Activated CD4-positive, alpha-beta memory T cell treated with anti-CD3 and anti-CD28 coated beads for 36 hours (primary cell): ENCODE measurements around the gene GSKIP. TPM values are rescaled to one million over a fixed set of nuclear protein-coding genes. Genes with fewer than 3 reads are reported as not detected.
"Not testable (repeated sequence)": the region's sequence is repeated elsewhere in the genome, so short reads cannot be mapped to it uniquely, and the experiment has no call there.

Source experiments
- CTCF ChIA-PET: fragments of 350-600 bp; sonication (Branson Sonifier 250); formaldehyde crosslinking; loops from one replicate; lab custom pipeline; 2021; ENCODE audit warnings: antibody characterized with exemption, inconsistent platforms; lab: Charles Lee
- POLR2A ChIA-PET: fragments of 350-600 bp; sonication (Branson Sonifier 250); formaldehyde crosslinking; loops from one replicate; lab custom pipeline; 2021; ENCODE audit warnings: antibody characterized with exemption; lab: Charles Lee
- DNase-seq: peaks from one replicate; pipeline ENCODE4 v3.0.0-alpha.2; 2020
- H3K27ac Mint-ChIP-seq: one replicate; pipeline ENCODE4 v1.8.0; 2021; ENCODE audit warnings: mixed read lengths
- H3K27me3 Mint-ChIP-seq: one replicate; pipeline ENCODE4 v1.8.0; 2021; ENCODE audit warnings: mixed read lengths
- H3K36me3 Mint-ChIP-seq: one replicate; pipeline ENCODE4 v1.8.0; 2021; ENCODE audit warnings: mixed read lengths
- H3K4me1 Mint-ChIP-seq: one replicate; pipeline ENCODE4 v1.8.0; 2021; ENCODE audit warnings: low read depth, mixed read lengths
- H3K4me3 Mint-ChIP-seq: one replicate; pipeline ENCODE4 v1.8.0; 2021; ENCODE audit warnings: mild to moderate bottlenecking, mixed read lengths
- H3K9me3 Mint-ChIP-seq: one replicate; pipeline ENCODE4 v1.8.0; 2021; ENCODE audit warnings: mixed read lengths
- intact Hi-C: fragments of 100-400 bp; cut with micrococcal nuclease; formaldehyde crosslinking; loops from one replicate; pipeline ENCODE4 v1.15.1; 2023
- total RNA-seq, 2 experiments: library from RNA; stranded (reverse); gene quantifications; one replicate each; pipeline ENCODE4 v1.2.3, GENCODE V29; 2021

The GSKIP gene, protein sequence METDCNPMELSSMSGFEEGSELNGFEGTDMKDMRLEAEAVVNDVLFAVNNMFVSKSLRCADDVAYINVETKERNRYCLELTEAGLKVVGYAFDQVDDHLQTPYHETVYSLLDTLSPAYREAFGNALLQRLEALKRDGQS
- total RNA-seq: 10 to 100 TPM; 22.8 to 29.7 TPM

DNA sequence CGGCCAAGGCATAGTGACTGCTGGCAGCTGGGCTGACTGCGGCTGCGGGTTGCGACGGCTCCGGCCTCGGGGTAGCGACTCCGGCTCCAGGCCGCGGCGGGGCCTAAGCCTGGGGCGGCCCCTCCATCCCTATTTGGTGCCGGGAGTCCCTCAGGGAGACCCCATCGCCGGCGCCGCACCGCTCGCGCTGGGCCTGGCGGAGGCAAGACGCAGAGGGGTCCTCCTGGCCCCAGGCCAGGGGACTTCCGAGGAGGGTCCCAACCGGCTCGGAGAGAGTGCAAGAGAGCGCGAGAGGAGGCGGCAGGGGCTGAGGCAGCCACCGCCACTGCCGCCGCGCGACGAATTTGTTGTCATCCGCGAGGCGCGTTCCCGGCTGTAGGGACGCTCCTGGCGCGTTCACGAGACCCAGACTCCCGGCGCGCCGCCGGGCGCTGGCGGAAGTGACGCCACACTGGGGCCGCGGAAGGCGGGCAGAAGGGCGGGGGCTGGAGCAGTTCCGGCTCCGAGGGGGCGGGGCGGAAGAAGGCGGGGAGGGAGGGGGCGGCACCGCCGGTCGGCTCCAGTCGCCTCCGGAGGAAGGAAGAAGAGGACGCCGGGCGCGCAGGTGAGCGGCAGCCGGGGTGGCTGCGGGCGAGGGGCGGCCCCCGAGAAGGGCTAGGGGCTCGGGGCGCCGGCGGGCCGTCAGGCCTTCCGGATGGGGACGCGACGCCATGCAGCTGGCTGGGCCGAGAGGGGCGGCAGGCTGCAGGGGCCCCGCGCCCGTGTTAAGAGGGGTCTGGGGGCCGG lies at the start of gene GSKIP, which contains the start of gene ATG2B:
TSS of gene GSKIP (plus strand) at position 562 of the 786 bp plus-strand sequence. CDS start 18,722 bp downstream, outside the sequence.
TSS of gene ATG2B (minus strand) at position 377 of the 786 bp plus-strand sequence. CDS start at position 12, 365 bp downstream.
- Mint-ChIP-seq H3K4me1 (peaks cover 50% of the 10 kb centered on the region), H3K36me3 (peaks cover 2% of the 10 kb centered on the region), H3K9me3 (no peaks in the 10 kb centered on the region), H3K4me3 (peak within 1 kb of the TSS; percentile 83), H3K27ac (peak within 1 kb of the TSS; percentile 83), H3K27me3 (no peaks in the 10 kb centered on the region)
- DNase-seq: peak; percentile 98
- intact Hi-C loops: loop anchor here (1.0 to 5.0 kb wide), 5 partner anchors 28 to 831 kb away; partner anchors contain the start of genes PAPOLA and VRK1
- POLR2A ChIA-PET: interaction anchor here (1.1 kb wide), 1 partner anchor 10 kb away, joined by 3 read pairs; no protein-coding TSS in a partner anchor
- CTCF ChIA-PET: no interaction called here

DNA sequence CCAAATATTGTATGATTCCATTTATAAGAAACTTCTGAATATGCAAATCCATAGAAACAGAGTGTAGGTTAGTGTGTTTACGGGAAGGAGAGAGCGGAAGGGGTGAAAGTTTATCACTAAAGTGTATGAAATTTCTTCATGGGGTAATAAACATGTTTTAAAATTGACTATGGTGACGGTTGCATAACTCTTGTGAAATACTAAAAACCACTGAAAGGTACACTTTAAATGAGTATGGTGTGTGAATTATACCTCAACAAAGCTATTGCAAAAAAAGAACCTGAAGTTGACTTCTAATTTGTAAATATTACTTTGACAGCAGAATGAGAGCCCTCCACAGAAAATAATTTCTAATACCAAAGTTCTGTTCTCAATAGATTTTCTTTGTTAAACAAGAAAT lies 47.2 kb upstream of the GSKIP start:
- Mint-ChIP-seq H3K36me3 (peaks cover 34% of the 10 kb centered on the region), H3K27ac (no peak overlapping the region), H3K4me3 (no peak overlapping the region), H3K9me3 (no peaks in the 10 kb centered on the region), H3K4me1 (peaks cover 2% of the 10 kb centered on the region), H3K27me3 (no peaks in the 10 kb centered on the region)
- POLR2A ChIA-PET: no interaction called here
- intact Hi-C loops: no loop called here
- DNase-seq: no peak
- CTCF ChIA-PET: no interaction called here

- no peaks in the 10 kb centered on the region for H3K9me3 Mint-ChIP-seq
- no peak overlapping the region for H3K27ac Mint-ChIP-seq
- DNase-seq: no peak
- ChIA-PET POLR2A (no interaction called here), CTCF (interaction anchor here (0.6 kb wide), 1 partner anchor 211 kb away, joined by 3 read pairs; no protein-coding TSS in a partner anchor)
- peaks cover 38% of the 10 kb centered on the region for H3K36me3 Mint-ChIP-seq
- H3K4me3 Mint-ChIP-seq: no peak overlapping the region
- no peaks in the 10 kb centered on the region for H3K27me3 Mint-ChIP-seq
- peaks cover 2% of the 10 kb centered on the region for H3K4me1 Mint-ChIP-seq
- intact Hi-C loops: no loop called here
These were observed 44.5 kb upstream of the GSKIP start for GRCh38 chr14:96318836-96319235.

- H3K9me3 Mint-ChIP-seq: no peaks in the 10 kb centered on the region
- H3K4me1 Mint-ChIP-seq: peaks cover 2% of the 10 kb centered on the region
- no peak overlapping the region for H3K27ac Mint-ChIP-seq
- ChIA-PET CTCF (no interaction called here), POLR2A (no interaction called here)
- intact Hi-C loops: no loop called here
- H3K36me3 Mint-ChIP-seq: peaks cover 33% of the 10 kb centered on the region
- DNase-seq: no peak
- H3K27me3 Mint-ChIP-seq: no peaks in the 10 kb centered on the region
- H3K4me3 Mint-ChIP-seq: no peak overlapping the region
These were observed 42.7 kb upstream of the GSKIP start for GRCh38 chr14:96320605-96321004.

DNA sequence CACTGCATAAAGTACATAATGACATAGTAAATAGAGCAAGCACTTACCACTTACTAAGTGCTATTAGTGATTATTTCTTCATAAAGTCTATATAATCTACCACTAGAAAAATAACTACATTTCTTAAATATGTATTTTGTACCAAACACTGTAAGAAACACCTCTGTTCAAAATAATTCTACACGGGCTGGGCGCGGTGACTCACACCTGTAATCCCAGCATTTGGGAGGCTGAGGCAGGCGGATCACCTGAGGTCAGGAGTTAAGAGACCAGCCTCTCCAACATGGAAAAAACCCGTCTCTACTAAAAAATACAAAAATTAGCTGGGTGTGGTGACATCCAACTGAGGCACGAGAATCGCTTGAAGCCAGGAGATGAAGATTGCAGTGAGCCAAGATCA lies 39.1 kb upstream of the GSKIP start:
- H3K27ac Mint-ChIP-seq: no peak overlapping the region
- peaks cover 2% of the 10 kb centered on the region for H3K4me1 Mint-ChIP-seq
- H3K4me3 Mint-ChIP-seq: no peak overlapping the region
- no peak for DNase-seq
- H3K27me3 Mint-ChIP-seq: no peaks in the 10 kb centered on the region
- ChIA-PET CTCF (no interaction called here), POLR2A (no interaction called here)
- no peaks in the 10 kb centered on the region for H3K9me3 Mint-ChIP-seq
- intact Hi-C loops: no loop called here
- peaks cover 22% of the 10 kb centered on the region for H3K36me3 Mint-ChIP-seq

DNA sequence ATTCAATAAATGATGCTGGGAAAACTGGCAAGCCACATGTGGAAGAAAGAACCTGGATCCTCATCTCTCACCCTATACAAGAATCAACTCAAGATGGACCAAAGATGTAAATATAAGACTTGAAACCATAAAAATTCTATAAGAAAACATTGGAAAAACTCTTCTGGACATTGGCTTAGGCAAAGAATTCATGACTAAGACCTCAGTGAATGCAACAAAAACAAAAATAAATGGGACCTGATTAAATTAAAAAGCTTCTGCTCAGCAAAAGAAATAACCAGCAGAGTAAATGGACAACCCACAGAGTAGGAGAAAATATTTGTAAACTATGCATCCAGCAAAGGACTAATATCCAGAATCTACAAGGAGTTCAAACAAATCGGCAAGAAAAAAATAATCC lies 24.8 kb upstream of the GSKIP start:
- Mint-ChIP-seq H3K4me3 (no peak overlapping the region), H3K27me3 (no peaks in the 10 kb centered on the region), H3K27ac (no peak overlapping the region), H3K4me1 (no peaks in the 10 kb centered on the region), H3K9me3 (no peaks in the 10 kb centered on the region), H3K36me3 (peaks cover 11% of the 10 kb centered on the region)
- DNase-seq: no peak
- POLR2A ChIA-PET: no interaction called here
- intact Hi-C loops: no loop called here
- CTCF ChIA-PET: no interaction called here

DNA sequence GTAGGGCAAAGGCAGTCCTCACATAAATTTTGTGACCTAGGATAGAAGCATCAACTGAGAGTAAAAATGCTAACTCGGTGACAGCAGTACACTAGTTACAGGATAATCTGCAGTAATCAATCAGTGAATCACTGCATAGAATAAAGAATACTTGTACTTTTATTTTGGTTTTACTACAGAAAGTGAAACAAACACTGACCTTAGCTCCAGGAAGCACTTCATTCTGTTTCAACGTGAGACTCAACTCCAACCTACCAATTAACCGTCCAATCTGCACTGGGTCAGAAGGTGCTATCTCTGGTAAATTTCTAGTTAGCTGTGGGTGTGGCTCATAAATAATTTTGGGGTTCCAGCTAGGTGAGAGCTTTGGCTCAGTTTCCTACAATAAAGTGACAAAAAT lies 22.0 kb upstream of the GSKIP start:
- Mint-ChIP-seq H3K4me1 (no peaks in the 10 kb centered on the region), H3K27me3 (no peaks in the 10 kb centered on the region), H3K4me3 (no peak overlapping the region), H3K9me3 (no peaks in the 10 kb centered on the region), H3K27ac (no peak overlapping the region), H3K36me3 (peaks cover 12% of the 10 kb centered on the region)
- ChIA-PET CTCF (no interaction called here), POLR2A (no interaction called here)
- no peak for DNase-seq
- intact Hi-C loops: no loop called here

GRCh38 chr14:96345669-96346068 lies 17.7 kb upstream of the GSKIP start:
- intact Hi-C loops: no loop called here
- Mint-ChIP-seq H3K4me3 (no peak overlapping the region), H3K36me3 (peaks cover 1% of the 10 kb centered on the region), H3K27ac (no peak overlapping the region), H3K4me1 (peaks cover 16% of the 10 kb centered on the region), H3K27me3 (no peaks in the 10 kb centered on the region), H3K9me3 (no peaks in the 10 kb centered on the region)
- ChIA-PET CTCF (no interaction called here), POLR2A (no interaction called here)
- no peak for DNase-seq

DNA sequence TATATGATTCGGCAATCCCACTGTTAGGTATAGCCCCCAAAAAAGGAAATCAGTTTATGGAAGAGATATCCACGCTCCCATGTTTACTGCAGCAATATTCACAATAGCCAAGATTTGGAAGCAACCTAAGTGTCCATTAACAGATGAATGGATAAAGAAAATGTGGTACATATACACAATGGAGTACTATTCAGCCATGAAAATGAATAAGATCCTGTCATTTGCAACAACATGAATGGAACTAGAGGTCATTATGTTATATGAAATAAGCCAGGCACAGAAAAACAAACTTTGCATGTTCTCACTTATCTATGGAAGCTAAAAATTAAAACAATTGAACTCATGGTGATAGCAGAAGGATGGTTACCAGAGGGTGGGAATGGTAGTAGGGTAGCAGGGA lies 15.4 kb upstream of the GSKIP start:
- POLR2A ChIA-PET, H3K36me3 Mint-ChIP-seq, intact Hi-C loops, H3K9me3 Mint-ChIP-seq, H3K27me3 Mint-ChIP-seq, H3K4me3 Mint-ChIP-seq, DNase-seq, H3K27ac Mint-ChIP-seq: not testable (repeated sequence)
- CTCF ChIA-PET: interaction anchor here (0.7 kb wide), 1 partner anchor 29 kb away, joined by 4 read pairs; no protein-coding TSS in a partner anchor
- peaks cover 16% of the 10 kb centered on the region for H3K4me1 Mint-ChIP-seq

- H3K4me3 Mint-ChIP-seq: no peak overlapping the region
- ChIA-PET CTCF (no interaction called here), POLR2A (no interaction called here)
- H3K36me3 Mint-ChIP-seq: peaks cover 2% of the 10 kb centered on the region
- no peak for DNase-seq
- H3K9me3 Mint-ChIP-seq: no peaks in the 10 kb centered on the region
- intact Hi-C loops: no loop called here
- peaks cover 16% of the 10 kb centered on the region for H3K4me1 Mint-ChIP-seq
- no peaks in the 10 kb centered on the region for H3K27me3 Mint-ChIP-seq
- peak overlapping the region; percentile 6 for H3K27ac Mint-ChIP-seq
These were observed 13.8 kb upstream of the GSKIP start for GRCh38 chr14:96349286-96350075.

- ChIA-PET CTCF (no interaction called here), POLR2A (no interaction called here)
- no peak overlapping the region for H3K27ac Mint-ChIP-seq
- no peaks in the 10 kb centered on the region for H3K9me3 Mint-ChIP-seq
- H3K27me3 Mint-ChIP-seq: no peaks in the 10 kb centered on the region
- no peak for DNase-seq
- intact Hi-C loops: no loop called here
- peaks cover 9% of the 10 kb centered on the region for H3K36me3 Mint-ChIP-seq
- H3K4me3 Mint-ChIP-seq: no peak overlapping the region
- peaks cover 20% of the 10 kb centered on the region for H3K4me1 Mint-ChIP-seq
These were observed 11.3 kb upstream of the GSKIP start for GRCh38 chr14:96351986-96352385.

DNA sequence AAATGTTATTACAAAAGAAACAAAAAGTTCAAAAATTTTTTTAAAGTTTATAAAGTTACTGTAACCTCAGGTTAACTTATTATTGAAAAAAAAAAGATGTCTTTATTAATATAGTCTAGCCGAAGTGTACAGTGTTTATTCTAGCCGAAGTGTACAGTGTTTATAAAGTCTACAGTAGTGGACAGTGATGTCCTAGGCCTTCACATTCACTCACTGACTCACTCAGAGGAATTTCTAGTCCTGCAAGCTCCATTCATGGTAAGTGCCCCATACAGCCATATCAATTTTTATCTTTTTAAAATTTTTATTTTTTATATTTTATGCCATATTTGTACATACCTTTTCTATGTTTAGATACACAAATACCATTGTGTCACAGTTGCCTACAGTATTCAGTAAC lies 10.6 kb upstream of the GSKIP start:
- Mint-ChIP-seq H3K36me3 (peaks cover 9% of the 10 kb centered on the region), H3K27me3 (no peaks in the 10 kb centered on the region), H3K9me3 (no peaks in the 10 kb centered on the region), H3K4me3 (no peak overlapping the region), H3K27ac (no peak overlapping the region), H3K4me1 (peaks cover 23% of the 10 kb centered on the region)
- intact Hi-C loops: no loop called here
- DNase-seq: no peak
- ChIA-PET POLR2A (no interaction called here), CTCF (no interaction called here)
